ENCODE measurements around the gene RBM38.

Gene RBM38

GRCh38 chr20:57449398-57450354 is 58.5 kb downstream of the RBM38 start:
- no peak for DNase-seq (ENCODE audit: low read depth in 2 of 3, low spot score in 2 of 3)

DNA sequence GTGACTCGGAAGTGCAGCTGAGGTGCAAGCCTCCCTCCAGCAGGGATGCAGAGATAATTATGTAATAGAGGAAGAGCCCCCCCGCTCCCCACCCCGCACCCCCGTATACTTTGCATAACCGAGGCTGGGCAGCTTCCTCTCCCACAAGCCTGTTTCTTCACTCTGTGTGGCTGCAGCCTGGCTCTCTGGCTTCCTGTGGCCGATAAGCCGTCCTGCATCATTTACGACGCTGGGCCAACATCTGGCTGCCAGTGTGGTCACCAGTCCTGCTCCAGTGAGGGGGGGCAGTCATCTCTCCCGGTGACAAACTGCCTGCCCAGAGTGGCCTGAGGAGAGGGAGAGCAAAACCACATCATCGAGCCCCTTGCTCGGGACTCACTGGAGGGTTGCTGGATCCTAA is 59.2 kb downstream of the RBM38 start:
- DNase-seq (ENCODE audit: low read depth in 2 of 3, low spot score in 2 of 3), result no peak

- no peak for DNase-seq (ENCODE audit: low read depth in 2 of 3, low spot score in 2 of 3)
These were observed 59.7 kb downstream of the RBM38 start for GRCh38 chr20:57450931-57451330.

- DNase-seq (ENCODE audit: low read depth in 2 of 3, low spot score in 2 of 3), result no peak
These were observed 60.2 kb downstream of the RBM38 start for GRCh38 chr20:57451431-57451794.

DNA sequence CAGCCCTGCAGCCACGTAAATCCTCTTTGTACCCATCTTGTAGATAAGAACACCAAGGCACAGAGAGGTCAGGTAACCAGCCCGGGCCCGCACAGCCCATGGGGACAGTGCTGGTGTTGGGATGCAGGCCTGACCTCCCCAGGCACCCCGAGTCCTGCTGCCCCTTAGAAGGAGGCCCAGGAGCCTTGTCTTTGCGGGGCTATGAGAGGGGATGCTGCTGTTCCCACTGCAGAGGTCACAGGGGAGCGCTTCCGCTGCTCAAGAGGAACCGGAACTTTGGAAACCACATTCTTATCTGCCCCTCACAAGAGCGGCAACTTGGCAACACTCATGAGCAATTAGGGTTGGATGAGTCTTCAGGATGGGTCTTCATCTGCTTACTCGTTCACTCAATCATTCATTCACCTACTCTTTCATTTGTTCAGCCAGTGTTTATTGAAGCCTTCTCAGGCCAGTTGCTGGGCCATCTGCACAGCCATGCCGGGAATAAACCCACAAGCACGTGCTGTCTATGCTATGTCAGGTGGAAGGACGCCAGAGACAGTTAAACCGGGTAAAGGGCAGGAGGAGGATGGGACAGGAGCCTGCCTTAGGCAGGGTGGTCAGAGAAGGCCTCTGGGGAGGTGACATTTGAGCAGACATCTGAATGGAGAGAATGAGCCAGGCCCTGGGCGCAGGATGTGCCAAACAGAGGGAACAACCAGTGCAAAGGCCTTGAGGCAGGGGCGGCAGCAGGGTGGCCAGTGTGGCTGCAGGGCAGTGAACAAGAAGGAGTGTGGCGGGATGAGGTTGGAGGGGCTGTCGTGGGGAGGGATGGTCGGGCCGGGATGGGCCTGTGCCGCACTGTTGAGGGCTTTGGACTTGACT is 60.8 kb downstream of the RBM38 start:
- DNase-seq (ENCODE audit: low read depth in 2 of 3, low spot score in 2 of 3), result no peak

GRCh38 chr20:57455386-57455785 is 64.2 kb downstream of the RBM38 start:
- no peak for DNase-seq (ENCODE audit: low read depth in 2 of 3, low spot score in 2 of 3)

DNA sequence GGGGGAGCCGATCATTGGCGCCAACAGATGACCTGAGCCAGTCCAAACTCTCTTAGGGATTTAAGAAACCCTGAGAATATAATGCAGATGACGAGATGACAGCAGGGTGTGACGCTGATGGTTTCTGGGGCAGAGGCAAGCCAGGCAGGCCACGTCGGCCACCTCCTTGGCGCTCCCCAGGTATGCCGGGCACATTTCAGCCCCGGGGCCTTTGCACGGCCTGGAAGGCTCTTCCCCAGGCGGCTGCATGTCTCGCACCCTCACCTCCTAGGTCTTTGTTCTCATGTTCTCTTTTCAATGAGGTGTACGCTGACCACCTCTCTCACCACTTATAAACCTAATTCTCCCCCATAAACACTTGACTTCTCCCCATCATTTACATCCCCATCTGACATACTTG is 64.9 kb downstream of the RBM38 start:
- no peak for DNase-seq (ENCODE audit: low read depth in 2 of 3, low spot score in 2 of 3)

DNA sequence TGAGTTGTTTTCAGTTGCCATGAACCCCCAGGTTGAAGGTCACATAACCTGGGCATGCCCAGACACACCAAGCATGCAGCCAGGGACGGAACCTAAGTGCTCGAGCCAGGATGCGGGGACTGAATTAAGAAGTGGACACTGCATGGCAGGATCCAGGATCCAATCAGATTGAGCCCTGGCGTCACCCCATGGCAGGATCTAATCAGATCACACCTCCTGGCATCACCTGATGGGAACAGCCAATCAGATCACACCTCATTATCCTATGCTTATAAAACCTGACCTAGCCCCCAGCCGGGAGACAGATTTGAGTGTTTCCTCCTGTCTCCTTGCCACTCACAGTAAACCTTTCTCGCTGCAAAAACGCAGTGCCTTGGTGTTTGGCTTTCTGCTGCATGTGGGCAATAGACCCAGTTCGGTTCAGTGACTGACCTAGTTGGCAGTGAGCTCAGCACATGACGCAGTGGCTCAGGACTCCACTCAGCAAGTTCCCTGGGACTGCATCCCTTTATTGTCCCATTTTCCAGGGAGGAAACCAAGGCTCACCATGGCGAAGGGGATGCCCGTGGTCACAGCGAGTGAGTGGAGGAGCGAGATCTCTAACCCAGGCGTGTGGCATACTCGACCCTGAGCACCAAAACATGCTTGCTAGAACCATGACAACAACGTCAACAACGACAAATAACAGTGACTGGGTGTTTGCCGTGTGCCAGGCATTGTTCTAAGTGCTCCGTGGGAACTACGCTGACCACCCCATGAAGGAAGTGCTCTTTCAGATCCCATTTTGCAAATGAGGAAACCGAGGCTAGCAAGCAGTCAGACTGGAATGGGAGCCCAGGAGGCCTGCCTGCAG is 66.3 kb downstream of the RBM38 start:
- DNase-seq (ENCODE audit: low read depth in 2 of 3, low spot score in 2 of 3), result no peak

DNA sequence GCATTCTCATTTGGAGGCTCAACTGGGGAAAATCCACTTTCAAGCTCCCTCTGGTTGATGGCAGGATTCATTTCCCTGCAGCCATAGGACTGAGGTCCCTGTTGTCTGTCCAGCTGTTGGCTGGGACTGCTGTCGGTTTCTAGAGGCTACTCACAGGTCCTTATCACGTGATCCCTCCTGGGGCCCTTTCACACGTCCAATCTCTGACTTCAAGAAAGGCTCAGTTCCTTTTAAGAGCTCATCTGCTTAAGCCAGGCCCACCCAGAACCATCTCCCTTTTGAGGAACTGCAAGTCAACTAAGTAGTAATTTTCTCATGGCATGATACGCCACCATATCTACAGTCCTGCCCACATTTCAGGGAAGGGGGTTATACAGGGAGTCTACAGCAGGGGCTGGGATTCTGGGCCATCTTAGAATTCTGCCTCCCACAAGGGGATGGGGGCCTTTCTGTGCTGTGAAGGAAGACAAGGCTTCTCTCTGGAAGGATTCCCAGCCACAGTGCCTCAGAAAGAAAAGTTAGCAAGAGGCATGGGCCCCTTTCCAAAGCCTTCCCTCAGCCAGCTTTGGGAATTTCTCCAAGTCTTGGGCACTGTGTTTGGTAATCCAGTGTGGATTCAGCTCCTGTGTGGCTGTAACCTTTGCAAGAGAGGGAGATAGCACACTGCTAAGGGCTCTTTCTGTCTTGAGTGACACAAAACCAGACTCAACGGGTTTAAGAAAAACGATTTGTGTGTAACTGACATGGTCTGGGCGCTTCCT is 67.4 kb downstream of the RBM38 start:
- DNase-seq (ENCODE audit: low read depth in 2 of 3, low spot score in 2 of 3), result no peak

Measured in activated CD8-positive, alpha-beta memory T cell treated with anti-CD3 and anti-CD28 coated beads for 48 hours (primary cell).